Dedifferentiated amniotic fluid mesenchymal stem cell (primary cell): ENCODE data around the gene PRSS16.
"Not testable (repeated sequence)": the region's sequence is repeated elsewhere in the genome, so short reads cannot be mapped to it uniquely, and the experiment has no call there.

Experiments used
- DNase-seq: peaks from one replicate; pipeline ENCODE4 v3.0.0-alpha.2; 2016; ENCODE audit errors: extremely low spot score

The PRSS16 gene, protein sequence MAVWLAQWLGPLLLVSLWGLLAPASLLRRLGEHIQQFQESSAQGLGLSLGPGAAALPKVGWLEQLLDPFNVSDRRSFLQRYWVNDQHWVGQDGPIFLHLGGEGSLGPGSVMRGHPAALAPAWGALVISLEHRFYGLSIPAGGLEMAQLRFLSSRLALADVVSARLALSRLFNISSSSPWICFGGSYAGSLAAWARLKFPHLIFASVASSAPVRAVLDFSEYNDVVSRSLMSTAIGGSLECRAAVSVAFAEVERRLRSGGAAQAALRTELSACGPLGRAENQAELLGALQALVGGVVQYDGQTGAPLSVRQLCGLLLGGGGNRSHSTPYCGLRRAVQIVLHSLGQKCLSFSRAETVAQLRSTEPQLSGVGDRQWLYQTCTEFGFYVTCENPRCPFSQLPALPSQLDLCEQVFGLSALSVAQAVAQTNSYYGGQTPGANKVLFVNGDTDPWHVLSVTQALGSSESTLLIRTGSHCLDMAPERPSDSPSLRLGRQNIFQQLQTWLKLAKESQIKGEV

DNA sequence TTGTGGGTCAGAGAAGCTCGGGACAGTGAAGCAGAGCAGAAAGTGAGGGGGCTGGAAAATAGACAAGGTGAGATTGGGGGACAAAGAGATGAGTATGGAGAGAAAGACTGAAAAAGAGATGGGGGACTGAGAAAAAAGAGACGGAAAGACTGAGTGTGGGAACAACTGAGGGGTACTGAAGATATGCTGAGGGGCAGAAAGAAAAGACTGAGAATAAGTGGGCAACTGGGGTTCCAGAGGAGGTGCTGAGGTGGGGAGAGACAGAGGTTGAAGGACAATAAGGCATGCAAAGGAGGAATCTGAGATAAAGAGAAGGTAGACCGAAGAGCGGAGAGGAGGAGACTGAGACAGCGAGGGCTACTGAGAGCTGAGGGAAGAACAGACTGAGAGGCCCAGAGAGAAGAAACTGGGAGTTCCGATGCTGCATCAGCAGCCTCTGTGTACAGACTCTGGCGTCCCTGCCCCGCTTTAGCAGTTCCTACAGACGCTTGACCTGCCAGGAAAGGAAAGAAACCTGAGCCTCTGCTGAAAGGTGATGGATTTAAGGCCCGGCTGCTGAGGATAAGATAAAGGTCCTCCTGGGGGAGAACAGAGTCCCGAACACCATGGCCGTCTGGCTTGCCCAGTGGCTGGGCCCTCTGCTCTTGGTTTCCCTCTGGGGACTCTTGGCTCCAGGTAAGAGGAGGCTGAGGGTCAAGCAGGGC is at the start of gene PRSS16:
TSS of gene PRSS16 (plus strand) at position 569 of the 704 bp plus-strand sequence. CDS start at position 606, 37 bp downstream.
- no peak for DNase-seq

DNA sequence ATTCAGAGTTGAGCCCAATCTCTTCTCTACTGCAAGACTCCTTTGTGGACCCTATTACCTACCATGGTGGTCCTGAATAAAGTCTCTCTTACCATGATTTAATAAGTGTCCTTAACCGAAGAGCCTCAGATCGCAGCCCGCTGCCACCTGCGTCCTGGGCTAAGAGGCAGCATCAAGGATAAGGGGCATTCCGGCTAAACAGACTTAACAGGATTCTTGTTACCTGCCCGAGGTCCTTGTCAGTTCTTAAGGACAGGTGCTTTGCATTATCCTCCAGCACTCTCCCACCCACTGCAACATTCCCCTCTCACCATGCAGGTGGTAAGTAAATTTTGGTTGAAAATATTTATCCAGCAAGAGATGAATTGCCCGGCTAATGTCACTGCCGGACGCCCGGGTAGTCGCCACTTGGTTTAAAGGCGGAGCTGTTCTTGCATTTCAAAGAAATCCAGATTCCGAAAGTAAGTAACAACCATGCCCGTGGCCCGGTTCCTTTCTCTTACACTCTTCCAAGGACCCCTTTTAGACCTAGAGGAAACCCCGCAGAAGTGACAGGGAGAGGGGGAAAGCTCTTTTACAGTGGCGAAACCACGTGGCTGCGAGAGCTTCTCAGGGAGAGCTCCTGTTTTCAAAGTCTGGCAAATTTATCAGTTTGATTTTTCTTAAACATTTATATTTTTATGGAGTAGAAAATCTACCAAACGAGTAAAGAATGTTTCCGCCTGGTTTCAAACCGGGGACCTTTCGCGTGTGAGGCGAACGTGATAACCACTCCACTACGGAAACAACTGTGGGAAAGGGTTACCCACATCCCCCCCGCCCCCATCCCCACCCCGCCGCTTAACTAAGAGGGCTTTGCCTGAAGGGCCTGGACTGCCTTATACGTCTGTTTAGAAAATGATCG is 41.9 kb upstream of the PRSS16 start:
- DNase-seq: no peak

DNA sequence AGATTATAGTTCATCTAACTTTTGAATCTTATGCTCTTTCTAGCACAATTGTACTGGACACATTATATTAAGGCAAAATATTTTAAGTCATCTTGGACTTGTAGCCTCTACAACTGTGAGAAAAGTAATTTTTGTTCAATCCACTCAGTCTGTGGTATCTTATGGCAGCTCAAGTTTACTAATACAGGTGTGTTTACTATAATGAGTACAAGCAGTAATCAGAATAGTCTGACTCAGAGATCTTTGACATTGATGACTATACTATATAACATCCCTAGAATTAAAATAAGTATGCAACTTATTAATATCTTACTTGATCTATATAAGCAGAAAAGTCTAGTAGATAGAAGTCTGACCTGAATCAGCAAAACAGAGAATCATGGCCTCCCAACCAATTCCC is 40.7 kb upstream of the PRSS16 start:
- DNase-seq: no peak

DNA sequence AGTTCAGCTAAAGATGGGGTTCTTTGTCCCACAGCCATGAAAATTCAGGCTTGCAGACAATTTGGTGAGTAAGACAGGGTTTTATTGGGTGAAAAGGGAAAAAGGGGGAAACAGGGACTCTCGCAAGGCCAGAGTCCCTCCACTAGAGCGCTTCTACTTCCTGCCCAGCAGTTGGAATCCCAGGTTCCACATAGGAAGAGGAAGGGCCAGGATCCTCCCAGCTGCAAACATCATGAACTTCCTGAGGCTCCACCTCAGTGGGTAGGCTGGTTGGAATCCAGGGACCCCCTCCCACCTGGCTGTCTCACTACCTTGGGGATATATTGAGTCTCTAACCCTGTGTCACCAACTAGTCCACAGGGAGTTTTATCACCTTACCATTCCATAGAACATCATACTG is 39.5 kb upstream of the PRSS16 start:
- DNase-seq: no peak

DNA sequence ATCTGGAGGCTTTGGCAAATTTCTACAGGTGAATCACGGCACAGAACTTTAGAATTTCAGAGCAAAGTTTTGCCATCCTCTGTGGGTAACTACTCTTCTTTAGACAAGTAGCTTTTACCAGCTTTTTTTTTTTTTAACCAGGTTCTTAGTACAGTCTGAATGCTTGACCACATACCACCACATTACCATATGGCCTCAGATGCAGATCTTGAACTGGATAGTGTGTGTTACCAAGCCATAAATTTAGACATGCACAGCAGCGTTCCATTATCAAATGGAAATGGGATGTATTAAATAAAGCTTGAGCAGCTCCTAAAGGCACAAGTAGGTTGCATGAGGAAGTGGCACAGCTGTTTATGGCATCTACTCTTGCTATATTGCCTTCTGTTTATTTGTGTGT is 38.3 kb upstream of the PRSS16 start:
- no peak for DNase-seq

DNA sequence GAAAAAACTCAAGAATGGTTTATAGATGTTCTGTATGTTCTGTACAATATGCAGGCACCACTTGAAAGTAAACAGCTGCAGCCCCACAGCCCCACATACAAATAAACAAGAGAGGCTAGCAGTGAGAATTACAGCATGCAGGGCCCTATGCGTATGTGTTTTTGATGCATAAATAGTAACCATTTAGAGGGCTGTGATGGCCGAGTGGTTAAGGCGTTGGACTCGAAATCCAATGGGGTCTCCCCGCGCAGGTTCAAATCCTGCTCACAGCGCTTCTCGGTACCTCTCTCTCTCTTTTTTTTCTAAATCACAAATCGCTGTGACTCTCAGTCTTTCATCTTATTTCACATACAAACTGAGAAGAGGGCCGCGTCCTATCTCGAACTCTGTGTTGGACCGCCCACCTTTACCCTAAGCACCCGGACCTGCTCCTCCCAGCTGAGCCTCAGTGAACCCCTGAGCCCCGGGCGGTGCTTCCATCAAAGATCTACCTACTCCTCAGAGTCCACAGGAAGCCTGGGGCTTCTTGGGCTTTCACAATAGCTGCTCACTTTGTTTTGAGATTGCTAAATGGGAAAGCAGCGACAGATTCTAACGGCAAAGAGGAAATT is 37.7 kb upstream of the PRSS16 start:
- DNase-seq: no peak

DNA sequence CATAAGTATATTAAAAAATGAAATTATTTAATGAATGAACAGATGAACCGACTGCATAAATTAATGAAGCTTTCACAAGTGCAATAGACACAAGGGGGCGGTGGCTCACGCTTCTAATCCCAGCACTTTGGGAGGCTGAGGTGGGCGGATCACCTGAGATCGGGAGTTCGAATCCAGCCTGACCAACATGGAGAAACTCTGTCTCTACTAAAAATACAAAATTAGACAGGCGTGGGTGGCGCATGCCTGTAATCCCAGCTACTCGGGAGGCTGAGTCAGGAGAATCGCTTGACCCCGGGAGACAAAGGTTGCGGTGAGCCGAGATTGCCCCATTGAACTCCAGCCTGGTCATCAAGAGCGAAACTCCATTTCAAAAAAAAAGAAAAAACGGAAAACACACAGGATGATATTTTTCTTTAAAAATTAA is 34.4 kb upstream of the PRSS16 start:
- not testable (repeated sequence) for DNase-seq

DNA sequence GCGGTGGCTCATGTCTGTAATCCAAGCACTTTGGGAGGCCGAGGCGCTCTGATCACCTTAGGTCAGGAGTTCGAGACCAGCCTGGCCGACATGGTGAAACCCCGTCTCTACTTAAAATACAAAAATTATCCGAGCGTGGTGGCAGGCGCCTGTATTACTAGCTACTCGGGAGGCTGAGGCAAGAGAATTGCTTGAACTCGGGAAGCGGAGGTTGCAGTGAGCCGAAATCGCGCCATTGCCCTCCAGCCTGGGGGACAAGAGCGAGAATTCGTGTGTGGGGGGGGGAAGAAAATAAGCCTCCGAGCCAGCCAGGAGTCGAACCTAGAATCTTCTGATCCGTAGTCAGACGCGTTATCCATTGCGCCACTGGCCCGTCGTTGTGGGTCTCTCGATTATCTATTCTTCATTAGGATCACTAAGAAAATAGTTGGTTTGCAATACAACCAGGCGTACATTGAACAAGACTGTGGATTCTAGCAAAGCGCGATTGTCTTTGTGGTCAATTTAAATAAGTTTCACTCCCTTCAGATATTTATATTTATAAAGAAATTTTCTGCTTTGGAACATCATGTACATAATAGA is 33.9 kb upstream of the PRSS16 start:
- no peak for DNase-seq

DNA sequence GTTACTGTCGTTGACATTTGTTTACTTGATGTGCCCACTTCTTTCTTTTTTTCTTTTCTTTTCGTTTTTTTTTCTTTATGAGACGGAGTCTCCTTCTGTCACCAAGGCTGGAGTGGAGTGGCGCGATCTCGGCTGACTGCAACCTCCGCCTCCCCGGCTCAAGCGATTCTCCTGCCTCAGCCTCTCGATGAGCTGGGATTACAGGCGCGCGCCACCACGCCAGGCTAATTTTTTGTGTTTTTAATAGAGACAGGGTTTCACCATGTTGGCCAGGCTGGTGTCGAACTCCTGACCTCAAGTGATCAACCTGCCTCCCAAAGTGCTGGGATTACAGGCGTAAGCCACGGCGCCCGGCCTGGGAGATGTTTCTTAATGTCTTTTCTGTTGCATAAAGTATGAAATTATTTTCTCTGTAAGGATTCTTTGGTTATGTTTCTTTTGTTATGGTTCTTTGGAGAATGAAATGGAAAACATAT is 33.3 kb upstream of the PRSS16 start:
- no peak for DNase-seq

DNA sequence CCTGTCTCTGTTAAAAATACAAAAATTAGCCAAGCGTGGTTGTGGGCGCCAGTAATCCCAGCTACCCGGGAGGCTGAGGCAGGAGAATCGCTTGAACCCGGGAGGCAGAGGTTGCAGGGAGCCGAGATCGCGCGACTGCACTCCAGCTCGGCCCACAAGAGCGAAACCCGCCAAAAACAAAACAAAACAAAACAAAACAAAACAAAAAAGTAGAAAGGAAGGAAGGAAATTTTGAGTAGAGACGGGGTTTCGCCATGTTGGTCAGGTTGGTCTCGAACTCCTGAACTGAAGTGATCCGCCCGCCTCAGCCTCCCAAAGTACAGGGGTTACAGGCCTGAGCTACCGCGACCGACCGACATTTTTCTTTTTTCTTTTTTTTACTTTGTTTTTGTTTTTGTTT is 30.6 kb upstream of the PRSS16 start:
- no peak for DNase-seq

DNA sequence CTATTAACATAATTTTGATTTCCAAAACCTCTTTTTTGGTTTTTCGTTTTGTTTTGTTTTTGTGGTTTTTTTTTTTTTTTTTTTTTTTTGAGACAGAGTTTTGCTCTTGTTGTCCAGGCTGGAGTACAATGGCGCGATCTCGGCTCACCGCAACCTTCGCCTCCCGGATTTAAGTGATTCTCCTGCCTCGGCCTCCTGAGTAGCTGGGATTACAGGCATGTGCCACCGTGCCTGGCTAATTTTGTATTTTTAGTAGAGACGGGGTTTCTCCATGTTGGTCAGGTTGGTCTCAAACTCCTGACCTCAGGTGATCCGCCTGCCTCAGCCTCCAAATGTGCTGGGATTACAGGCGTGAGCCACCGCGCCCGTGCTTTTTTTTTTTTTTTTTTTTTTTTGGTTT is 24.5 kb upstream of the PRSS16 start:
- not testable (repeated sequence) for DNase-seq

DNA sequence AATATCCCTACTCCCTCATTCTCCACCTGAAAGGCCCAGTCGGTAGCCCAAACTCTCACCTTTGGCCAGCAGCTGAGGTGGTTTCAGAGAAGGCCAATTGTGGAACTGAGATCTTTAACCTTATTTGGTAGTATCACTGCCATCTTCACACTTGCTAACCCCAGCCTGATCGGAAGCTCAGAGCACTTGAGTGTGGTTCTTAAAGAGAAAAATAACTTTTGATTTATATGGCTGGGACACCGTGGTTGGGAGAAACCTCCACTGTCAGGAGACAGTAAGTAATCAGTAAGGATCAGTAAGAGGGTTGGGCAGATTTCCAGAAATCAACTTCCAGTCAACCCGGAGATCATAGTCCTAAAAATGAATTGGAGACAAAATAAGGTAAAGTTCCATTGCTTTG is 22.8 kb upstream of the PRSS16 start:
- DNase-seq: no peak

DNA sequence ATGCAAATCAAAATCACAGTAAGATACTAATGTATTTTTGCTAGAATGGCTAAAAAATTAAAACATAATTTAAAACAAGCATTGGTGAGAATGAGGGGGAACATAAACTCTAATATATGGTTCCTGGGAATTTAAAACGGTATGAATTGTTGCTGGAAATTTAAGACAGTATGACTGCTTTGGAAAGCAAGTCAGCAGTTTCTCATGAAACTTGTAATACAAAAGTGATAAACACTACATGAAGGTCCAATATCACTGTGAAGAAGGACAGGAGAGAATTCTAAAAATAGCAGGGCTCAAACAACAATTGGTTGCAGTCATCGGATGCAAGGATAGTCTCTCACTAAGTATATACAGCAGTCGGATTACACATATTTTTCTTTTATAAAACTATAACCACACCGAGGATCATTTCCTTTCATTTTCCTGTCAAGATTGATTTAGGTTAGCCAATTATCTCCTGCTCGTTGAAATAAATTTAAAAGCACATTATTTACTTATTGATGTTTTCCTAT is 18.5 kb upstream of the PRSS16 start:
- no peak for DNase-seq

DNA sequence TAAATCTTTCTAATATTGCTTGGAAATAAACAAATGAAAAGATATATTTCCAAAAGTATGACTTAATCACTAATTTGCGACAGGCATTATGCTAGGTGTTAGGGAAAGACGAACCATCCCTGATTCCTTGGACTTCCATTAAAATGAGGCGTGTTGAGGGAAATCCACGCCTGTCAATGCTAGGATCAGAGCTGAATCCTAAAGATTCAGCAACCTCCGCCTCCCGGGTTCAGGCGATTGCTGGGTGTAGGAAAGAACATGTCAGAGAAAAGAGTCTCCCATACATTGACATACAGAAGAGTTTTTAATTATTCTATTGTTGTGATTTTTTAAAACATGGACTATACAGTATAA is 16.8 kb upstream of the PRSS16 start:
- no peak for DNase-seq

DNA sequence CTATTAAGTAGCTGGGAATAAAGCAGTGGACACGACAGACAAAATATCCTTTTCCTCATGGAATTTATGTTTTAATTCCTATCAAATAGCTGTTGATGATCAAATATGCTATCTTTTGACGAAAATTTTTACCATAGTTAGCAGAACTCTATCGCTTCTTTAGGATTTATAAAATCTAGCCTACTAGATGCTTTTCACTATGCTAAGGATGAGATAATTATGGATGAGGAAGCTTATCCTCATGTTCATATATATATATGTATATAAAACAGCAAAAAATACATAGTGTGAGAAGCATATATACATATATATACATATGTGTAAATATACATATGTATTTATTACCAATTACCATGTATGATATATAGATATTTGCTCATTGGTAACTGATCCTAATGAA is 12.9 kb upstream of the PRSS16 start:
- no peak for DNase-seq

DNA sequence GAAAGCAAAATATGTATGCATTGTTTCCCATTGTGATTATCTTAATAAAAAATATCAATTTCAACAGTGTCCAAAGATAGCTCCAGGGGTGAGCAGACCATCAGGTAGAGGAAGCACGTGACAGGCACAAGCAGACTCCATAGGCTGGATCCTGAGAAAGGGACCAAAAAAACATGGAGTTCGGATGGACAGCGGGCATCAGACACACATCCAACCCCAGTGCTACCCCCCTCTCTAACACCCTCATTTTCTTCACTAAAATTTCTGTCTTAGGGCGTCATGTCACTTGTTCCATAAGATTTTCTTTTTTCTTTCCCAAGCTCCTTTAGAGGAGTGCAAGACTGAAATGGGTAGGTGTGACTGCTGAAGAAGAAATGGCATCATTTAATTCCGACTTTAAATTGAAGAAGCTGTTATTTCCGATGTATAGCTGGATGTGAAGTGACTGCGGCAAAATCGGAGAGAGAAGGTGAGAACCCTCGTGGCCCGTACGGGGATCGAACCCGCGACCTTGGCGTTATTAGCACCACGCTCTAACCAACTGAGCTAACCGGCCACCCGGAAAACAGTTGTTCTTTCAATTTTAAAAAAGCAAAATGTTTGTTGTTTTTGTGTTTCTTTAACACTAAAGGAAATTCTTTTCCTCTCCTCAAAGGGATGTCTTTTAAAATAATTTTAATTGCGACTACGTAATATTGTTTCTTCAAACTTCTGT is 10.3 kb upstream of the PRSS16 start:
- peak; percentile 79 for DNase-seq

DNA sequence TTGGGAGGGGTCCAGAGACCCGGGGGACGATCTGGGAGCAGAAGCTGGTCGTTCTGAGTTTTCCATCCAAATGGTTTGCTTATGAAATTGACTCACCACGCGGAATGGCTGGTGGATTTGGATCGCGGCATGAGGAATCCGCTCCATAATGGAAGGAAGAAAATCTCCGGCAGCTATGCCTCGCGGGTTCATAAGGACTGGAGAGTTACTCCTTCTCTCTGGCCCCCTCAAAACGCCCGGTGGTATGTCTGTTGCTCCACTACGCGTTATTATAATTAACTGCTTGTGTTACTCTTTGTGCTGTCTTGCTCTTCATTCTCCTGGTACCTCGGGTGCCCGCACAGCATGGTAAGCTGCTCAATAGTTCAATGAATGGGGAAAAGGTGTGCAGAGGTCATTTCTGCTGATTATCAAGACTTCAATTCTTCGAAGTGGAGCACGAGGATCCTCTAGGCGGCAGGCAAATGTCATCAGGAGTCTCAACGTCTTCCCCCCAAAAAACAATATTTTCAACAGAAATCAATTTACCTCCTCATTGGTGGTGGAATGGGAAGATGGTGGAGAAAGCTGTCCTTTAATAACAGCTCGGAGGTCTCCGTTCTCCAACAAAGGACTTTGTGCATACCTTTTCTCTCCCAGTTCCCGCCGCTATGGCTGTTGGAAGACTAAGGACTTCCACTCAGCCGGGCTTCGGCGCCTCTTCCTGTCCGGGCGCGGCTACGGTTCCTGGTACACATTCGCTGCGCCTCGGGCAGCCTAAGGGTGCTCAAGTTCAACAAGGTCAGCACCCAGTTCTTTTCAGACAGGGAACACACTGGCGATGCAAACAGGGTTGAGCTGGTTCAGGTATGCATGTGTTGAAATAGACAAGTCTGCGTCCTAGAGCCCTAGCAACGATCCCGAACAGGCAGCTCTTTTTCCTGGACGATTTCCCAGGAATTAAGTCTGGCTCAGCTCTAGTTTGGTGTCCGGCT is 9.2 kb upstream of the PRSS16 start:
- DNase-seq: no peak

DNA sequence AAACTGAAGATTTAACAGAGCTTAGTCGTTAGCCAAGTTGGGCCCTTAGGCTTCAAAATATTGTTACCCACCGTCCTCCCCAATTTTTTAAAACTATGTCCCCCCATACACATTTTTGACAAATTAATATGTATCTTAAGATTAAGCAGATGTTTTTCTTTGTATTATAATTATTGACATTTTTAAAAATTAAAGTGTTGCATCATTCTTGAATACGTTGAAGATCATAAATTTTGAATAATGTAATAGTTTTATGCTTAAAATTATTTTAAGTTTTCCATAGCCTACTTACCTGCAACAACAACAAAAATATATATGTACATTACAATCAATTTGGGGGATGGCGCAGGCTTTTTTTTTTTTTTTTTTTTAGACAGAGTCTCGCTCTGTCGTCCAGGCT is 8.2 kb upstream of the PRSS16 start:
- no peak for DNase-seq

DNA sequence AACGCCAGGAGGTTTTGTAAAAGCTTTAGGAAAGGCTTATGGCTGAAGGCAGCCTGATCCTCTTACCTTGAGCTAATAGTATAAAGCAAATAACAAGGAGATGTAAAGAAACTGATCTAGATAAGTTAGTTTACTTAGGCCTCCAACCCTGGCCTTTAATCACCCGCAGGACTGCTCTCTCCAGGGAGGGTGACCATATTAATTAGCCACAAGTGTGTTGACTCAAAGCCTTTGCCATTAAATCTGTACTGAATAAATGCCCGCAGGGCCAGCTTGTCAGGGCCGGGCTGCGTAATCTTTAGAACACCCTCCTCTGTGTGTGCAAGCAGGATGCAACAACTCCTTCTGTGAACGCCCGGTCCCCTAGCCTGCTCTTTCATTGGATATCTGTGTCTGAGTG is 6.1 kb upstream of the PRSS16 start:
- no peak for DNase-seq
